ENCODE data around the gene FNDC8. TPM values are rescaled to one million over a fixed set of nuclear protein-coding genes. Genes with fewer than 3 reads are reported as not detected.
A peak's percentile ranks its signal among the peaks of the same experiment; 100 is the strongest.

The FNDC8 gene
- polyA plus RNA-seq, 2 of the 4 experiments (the other 2 are of a cell fraction), result not detected

DNA sequence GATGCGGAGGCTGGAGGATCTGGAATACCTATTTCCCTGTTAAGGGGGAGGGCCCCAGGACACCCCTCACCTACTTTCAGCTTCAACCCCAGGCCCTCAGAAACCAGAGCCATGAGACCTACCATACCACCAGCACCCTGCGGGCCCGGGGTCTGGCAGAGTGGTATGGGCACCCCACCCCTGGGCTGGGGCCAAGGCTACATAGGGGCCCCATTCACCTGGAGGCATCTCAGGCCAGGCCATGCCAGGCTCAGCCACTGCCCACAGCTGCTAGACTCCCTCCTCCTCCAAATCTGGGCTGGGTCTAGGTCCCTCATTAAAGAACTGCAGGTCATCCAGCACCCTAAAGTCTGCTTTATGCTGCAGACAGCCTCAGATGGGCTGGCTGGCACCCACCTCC, 9.0 kb downstream of the FNDC8 start:
- H3K4me1 ChIP-seq, result no peaks in the 10 kb centered on the region
- no peak overlapping the region for H3K27ac ChIP-seq
- CTCF ChIA-PET, result interaction anchor here (0.8 to 7.1 kb wide), 7 partner anchors 11 to 633 kb away, joined by 3 to 69 read pairs (median 3); partner anchors contain the start of genes NLE1 and RAD51D
- H3K4me3 ChIP-seq, result no peak overlapping the region
- H3K4me2 ChIP-seq, result no peak overlapping the region
- WGBS (ENCODE audit: missing lambda C conversion rate), result 93% methylated on average over 3 of the region's 3 CpGs
- no peak for TF ChIP-seq GATA3 (IDR thresholded peaks at IDR 0.05; ENCODE audit: borderline replicate concordance)
- TF ChIP-seq POLR2A (IDR thresholded peaks at IDR 0.05; ENCODE audit: low read length), result no peak
- TF ChIP-seq JUNB (IDR thresholded peaks at IDR 0.05), result no peak
- TF ChIP-seq SMC3 (IDR thresholded peaks at IDR 0.05), result no peak
- TF ChIP-seq TFCP2L1 (CRISPR knock-in tag; IDR thresholded peaks at IDR 0.05), result no peak
- TF ChIP-seq E2F6 (IDR thresholded peaks at IDR 0.05; ENCODE audit: borderline replicate concordance, low read depth), result no peak
- no peak for TF ChIP-seq FOSL2 (IDR thresholded peaks at IDR 0.05)
- TF ChIP-seq FOSL2 (CRISPR knock-in tag; IDR thresholded peaks at IDR 0.05), result no peak
- TF ChIP-seq HOXB13 (CRISPR knock-in tag; IDR thresholded peaks at IDR 0.05; ENCODE audit: low read depth), result no peak
- TF ChIP-seq HOXB5 (CRISPR knock-in tag; IDR thresholded peaks at IDR 0.05), result no peak
- TF ChIP-seq CHD2 (IDR thresholded peaks at IDR 0.05; ENCODE audit: low read length, partially characterized antibody), result no peak
- TF ChIP-seq KDM1A (IDR thresholded peaks at IDR 0.05; ENCODE audit: low read depth), result no peak
- TF ChIP-seq CBX8 (IDR thresholded peaks at IDR 0.05), result no peak
- ATAC-seq, result peak in 1 of 2 experiments; percentile 8; a peak in 2 of 6 replicates
- no peaks in the 10 kb centered on the region for H3K9me3 ChIP-seq
- POLR2A ChIA-PET, result interaction anchor here (1.1 kb wide), 1 partner anchor 411 kb away, joined by 4 read pairs; no protein-coding TSS in a partner anchor
- no peak for FAIRE-seq
- no peak for DNase-seq (ENCODE audit: low read depth in 1 of 2, low spot score in 1 of 2)

DNA sequence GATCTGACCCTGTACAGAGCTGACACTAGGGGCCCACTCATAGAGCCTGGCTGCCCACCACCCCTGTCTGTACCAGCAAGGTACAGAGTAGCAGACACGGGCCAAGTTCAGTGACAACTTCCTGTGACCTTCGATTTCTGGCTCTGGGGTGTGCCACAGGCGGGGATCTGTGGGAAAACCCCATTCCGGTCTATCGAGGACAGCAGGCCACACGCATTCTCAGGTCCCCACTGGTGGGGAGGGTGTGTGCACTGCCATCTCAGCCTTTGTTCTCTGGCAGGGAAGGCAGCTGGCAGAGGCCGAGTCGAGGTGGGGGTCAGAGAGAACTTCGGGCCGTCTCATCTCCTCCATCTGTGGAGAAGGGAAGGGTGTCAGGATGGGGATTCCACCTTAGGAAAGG, 10.7 kb downstream of the FNDC8 start:
- CTCF ChIA-PET, result interaction anchor here (7.1 kb wide), 1 partner anchor 13 kb away, joined by 69 read pairs; the partner anchor contains the start of gene RAD51D
- Histone ChIP-seq H3K4me1 (no peaks in the 10 kb centered on the region), H3K4me2 (no peak overlapping the region), H3K4me3 (no peak overlapping the region), H3K27ac (no peak overlapping the region), H3K9me3 (no peaks in the 10 kb centered on the region)
- TF ChIP-seq E2F6 (IDR thresholded peaks at IDR 0.05; ENCODE audit: borderline replicate concordance, low read depth), result no peak
- TF ChIP-seq RFX5 (IDR thresholded peaks at IDR 0.05), result no peak
- no peak for TF ChIP-seq HES2 (IDR thresholded peaks at IDR 0.05)
- no peak for TF ChIP-seq RAD21 (conservative IDR thresholded peaks at IDR 0.05 in 1 of 2, IDR thresholded peaks at IDR 0.05 in 1 of 2)
- no peak for TF ChIP-seq MAZ (IDR thresholded peaks at IDR 0.05; ENCODE audit: borderline replicate concordance, low read depth, low read length)
- no peak for TF ChIP-seq HDAC2 (IDR thresholded peaks at IDR 0.05)
- no peak for TF ChIP-seq KDM1A (IDR thresholded peaks at IDR 0.05; ENCODE audit: low read depth)
- no peak for TF ChIP-seq NFE2L2 (conservative IDR thresholded peaks at IDR 0.05; ENCODE audit: low read length)
- TF ChIP-seq ZSCAN20 (CRISPR knock-in tag; IDR thresholded peaks at IDR 0.05), result no peak
- no peak for TF ChIP-seq ZNF302 (CRISPR knock-in tag; IDR thresholded peaks at IDR 0.05)
- TF ChIP-seq CBX2 (IDR thresholded peaks at IDR 0.05; ENCODE audit: borderline replicate concordance, low read depth), result no peak
- no peak for TF ChIP-seq CBX8 (IDR thresholded peaks at IDR 0.05)
- no peak for TF ChIP-seq FOSL2 (IDR thresholded peaks at IDR 0.05)
- TF ChIP-seq FOSL2 (CRISPR knock-in tag; IDR thresholded peaks at IDR 0.05), result no peak
- no peak for TF ChIP-seq CHD2 (IDR thresholded peaks at IDR 0.05; ENCODE audit: low read length, partially characterized antibody)
- no peak for TF ChIP-seq PHF8 (IDR thresholded peaks at IDR 0.05; ENCODE audit: borderline replicate concordance, low read depth)
- no peak for TF ChIP-seq HOXB5 (CRISPR knock-in tag; IDR thresholded peaks at IDR 0.05)
- TF ChIP-seq FOSB (CRISPR knock-in tag; IDR thresholded peaks at IDR 0.05), result no peak
- TF ChIP-seq TFCP2L1 (CRISPR knock-in tag; IDR thresholded peaks at IDR 0.05), result no peak
- no peak for TF ChIP-seq EP300 (IDR thresholded peaks at IDR 0.05)
- no peak for TF ChIP-seq KDM5A (IDR thresholded peaks at IDR 0.05)
- ATAC-seq (no peak), FAIRE-seq (no peak), DNase-seq (ENCODE audit: low read depth in 1 of 2, low spot score in 1 of 2) (no peak)
- POLR2A ChIA-PET, result no interaction called here
- 81% methylated on average over 10 of the region's 10 CpGs for WGBS (ENCODE audit: missing lambda C conversion rate)

Measured in A549 (cell line).